Kidney (tissue), 14 donors: ENCODE results near the gene HECW1. TPM values are rescaled to one million over a fixed set of nuclear protein-coding genes. Genes with fewer than 3 reads are reported as not detected.

Experiments used
- DNase-seq, 5 donors: peaks; one replicate each; pipeline ENCODE4 v3.0.0-alpha.2; 2013 to 2020
- FAIRE-seq: peaks from 2 replicates; lab custom pipeline; 2012; peaks lifted over from hg19 to GRCh38; lab: Jason Lieb, UNC
- H3K27ac ChIP-seq, 2 donors: one replicate each; pipeline ENCODE4 v1.7.0; 2013; ENCODE audit warnings: low read depth in 2 of 2, low read length in 2 of 2, inconsistent platforms in 1 of 2
- H3K27me3 ChIP-seq: one replicate; pipeline ENCODE4 v1.7.1; 2013; ENCODE audit warnings: low read length, inconsistent platforms; ENCODE audit not compliant: control insufficient read depth, insufficient read depth
- H3K36me3 ChIP-seq, 3 donors: one replicate each; pipeline versions ENCODE4 v1.7.0 to v1.7.1; 2013; ENCODE audit warnings: low read length in 3 of 3, control low read depth in 1 of 3, inconsistent platforms in 1 of 3; ENCODE audit not compliant: insufficient read depth in 3 of 3, control insufficient read depth in 2 of 3
- H3K4me1 ChIP-seq, 3 donors: one replicate each; pipeline versions ENCODE4 v1.7.0 to v1.7.1; 2013; ENCODE audit warnings: low read length in 3 of 3, inconsistent platforms in 1 of 3, low read depth in 1 of 3; ENCODE audit not compliant: control insufficient read depth in 2 of 3, insufficient read depth in 2 of 3
- H3K4me3 ChIP-seq, 3 donors: one replicate each; pipeline versions ENCODE4 v1.7.0 to v1.8.1; 2013; ENCODE audit warnings: low read length in 3 of 3, control low read depth in 1 of 3, inconsistent platforms in 1 of 3
- H3K9ac ChIP-seq, 3 donors: one replicate each; pipeline versions ENCODE4 v1.7.0 to v1.7.1; 2013; ENCODE audit warnings: low read length in 3 of 3, control low read depth in 1 of 3, inconsistent platforms in 1 of 3
- H3K9me3 ChIP-seq, 3 donors: one replicate each; pipeline versions ENCODE4 v1.7.0 to v1.7.1; 2013; ENCODE audit warnings: low read length in 3 of 3, control low read depth in 1 of 3, inconsistent platforms in 1 of 3; ENCODE audit not compliant: control insufficient read depth in 2 of 3, insufficient read depth in 1 of 3
- intact Hi-C: fragments of 100-400 bp; cut with DNase I; formaldehyde crosslinking; loops from one replicate; pipeline ENCODE4 v1.11.1; 2022
- polyA plus RNA-seq: library from polyadenylated mRNA; stranded (reverse); fragments of 350-450 nt; fragmentation: Illumina TruSeq; extraction: RNeasy Lipid Tissue Mini Kit (QIAGEN cat#74804); gene quantifications from one replicate; pipeline ENCODE4 v1.2.3, GENCODE V29; 2014; ENCODE audit warnings: low read depth, low replicate concordance; ENCODE audit not compliant: insufficient read depth
- total RNA-seq: library from RNA; stranded (reverse); fragmentation: NEBNext Ultra II Directional; extraction: Animal tissue kit (Norgen Biotek cat#: 25700); gene quantifications from one replicate; pipeline ENCODE4 v1.2.1, GENCODE V29; 2021
- TF ChIP-seq, protein P1 (sequence below): IDR thresholded peaks from 3 replicates; pipeline ENCODE4 v1.5.1; 2012; ENCODE audit warnings: mild to moderate bottlenecking, moderate library complexity, borderline replicate concordance; ENCODE audit not compliant: insufficient read depth; ENCODE audit errors: extremely low read depth
- donor health status: control.
- donor health status: control.
- donor health status: control.
- donor health status: control.
- donor health status: control.
- donor health status: DM: yes; HTN: yes; CAD: no.
- donor health status: Normal renal cell carcinoma (clear cell type).

Gene HECW1
- total and polyA plus RNA-seq, 2 donors from 2014 or later, result 0.50 to 7.5 TPM

DNA sequence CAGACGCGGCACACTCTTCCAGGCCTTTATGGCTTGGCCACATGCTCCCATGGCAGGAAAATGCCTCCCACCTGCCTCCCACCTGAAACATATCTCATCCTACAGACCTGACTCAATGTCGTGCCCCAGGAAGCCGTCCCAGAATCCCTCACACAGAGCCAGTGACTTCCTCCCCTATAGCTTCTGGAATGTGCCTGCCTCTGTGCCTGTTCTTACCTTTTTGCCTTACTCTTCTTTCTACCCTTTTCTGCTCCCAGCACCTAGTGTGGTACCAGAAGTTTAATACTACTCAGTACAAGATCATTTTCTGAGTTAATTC, 346.5 kb downstream of the HECW1 start:
- H3K27me3 ChIP-seq, result no peaks in the 10 kb centered on the region
- no peak overlapping the region for H3K4me3 ChIP-seq
- peaks cover 0 to 2% (median 0%) of the 10 kb centered on the region in 3 donors for H3K4me1 ChIP-seq
- no peak overlapping the region for H3K9ac ChIP-seq
- H3K27ac ChIP-seq, result no peak overlapping the region
- no peaks in the 10 kb centered on the region for H3K36me3 ChIP-seq
- TF ChIP-seq, protein P1, sequence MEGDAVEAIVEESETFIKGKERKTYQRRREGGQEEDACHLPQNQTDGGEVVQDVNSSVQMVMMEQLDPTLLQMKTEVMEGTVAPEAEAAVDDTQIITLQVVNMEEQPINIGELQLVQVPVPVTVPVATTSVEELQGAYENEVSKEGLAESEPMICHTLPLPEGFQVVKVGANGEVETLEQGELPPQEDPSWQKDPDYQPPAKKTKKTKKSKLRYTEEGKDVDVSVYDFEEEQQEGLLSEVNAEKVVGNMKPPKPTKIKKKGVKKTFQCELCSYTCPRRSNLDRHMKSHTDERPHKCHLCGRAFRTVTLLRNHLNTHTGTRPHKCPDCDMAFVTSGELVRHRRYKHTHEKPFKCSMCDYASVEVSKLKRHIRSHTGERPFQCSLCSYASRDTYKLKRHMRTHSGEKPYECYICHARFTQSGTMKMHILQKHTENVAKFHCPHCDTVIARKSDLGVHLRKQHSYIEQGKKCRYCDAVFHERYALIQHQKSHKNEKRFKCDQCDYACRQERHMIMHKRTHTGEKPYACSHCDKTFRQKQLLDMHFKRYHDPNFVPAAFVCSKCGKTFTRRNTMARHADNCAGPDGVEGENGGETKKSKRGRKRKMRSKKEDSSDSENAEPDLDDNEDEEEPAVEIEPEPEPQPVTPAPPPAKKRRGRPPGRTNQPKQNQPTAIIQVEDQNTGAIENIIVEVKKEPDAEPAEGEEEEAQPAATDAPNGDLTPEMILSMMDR, result no peak
- no peak for DNase-seq
- intact Hi-C loops, result no loop called here
- no peak for FAIRE-seq
- H3K9me3 ChIP-seq, result no peaks in the 10 kb centered on the region

DNA sequence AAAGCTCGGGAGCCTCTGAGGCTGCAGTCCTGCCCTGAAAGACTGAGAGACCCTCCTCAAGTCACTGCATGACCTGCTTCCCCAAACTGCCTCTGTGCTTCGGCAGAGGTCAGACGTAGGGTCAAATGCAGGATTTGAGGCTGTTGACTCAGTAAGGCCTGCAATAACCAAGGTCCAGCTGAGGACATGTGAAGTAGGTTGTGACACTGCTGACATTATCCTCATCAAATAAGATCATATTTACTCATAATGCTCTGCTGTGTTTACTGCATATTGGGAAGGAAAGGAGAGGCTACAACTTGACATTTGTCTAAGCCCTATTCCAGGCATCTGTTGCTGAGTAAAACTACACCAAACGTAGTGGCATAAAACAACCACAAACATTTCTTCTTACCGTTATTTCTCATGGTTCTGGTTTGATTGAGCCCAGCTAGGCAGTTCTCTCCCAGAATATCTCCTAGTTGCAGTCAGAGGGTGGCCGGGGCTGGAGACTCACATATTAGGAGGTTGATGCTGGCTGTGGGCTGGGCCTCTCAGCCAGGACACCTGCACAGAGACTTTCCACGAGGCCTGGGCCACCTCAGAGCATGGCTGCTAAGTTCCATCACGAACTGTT, 348.4 kb downstream of the HECW1 start:
- TF ChIP-seq, protein P1, result no peak
- H3K9ac ChIP-seq, result no peak overlapping the region
- H3K27ac ChIP-seq, result no peak overlapping the region
- H3K9me3 ChIP-seq, result no peaks in the 10 kb centered on the region
- DNase-seq, result no peak
- intact Hi-C loops, result no loop called here
- H3K4me1 ChIP-seq, result no peaks in the 10 kb centered on the region
- no peak overlapping the region for H3K4me3 ChIP-seq
- H3K36me3 ChIP-seq, result no peaks in the 10 kb centered on the region
- no peak for FAIRE-seq
- no peaks in the 10 kb centered on the region for H3K27me3 ChIP-seq

DNA sequence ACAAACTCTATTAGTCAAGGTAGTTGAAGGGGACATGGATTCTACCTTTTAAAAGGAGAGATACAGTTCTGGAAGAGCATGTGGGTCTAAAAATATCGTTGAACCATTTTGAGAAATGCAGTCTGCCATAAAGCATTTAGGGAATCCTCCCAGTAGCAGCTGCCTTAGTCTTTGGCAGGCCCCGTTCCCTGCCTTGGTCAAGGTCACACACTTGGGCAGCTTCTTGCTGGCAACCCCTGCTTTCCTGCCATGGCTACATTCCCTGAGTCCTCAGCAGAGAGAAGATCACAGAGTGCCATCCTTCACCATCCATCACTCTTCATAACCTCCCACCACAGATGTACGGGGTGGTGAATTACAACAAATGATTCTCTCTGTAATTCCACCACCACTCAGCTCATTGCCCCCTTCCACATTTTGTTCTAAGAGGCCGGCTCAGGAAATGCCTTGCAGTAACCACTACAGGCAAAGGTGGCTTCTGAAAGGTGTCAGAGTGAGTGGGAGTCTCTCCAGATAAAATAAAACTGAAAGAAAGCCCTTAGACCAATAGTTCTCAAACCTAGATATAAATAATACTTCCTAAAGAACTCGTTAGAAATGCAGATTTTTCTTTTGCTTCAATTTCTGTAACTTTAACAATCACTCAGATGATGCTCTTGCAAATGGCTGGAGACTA, 349.0 kb downstream of the HECW1 start:
- H3K36me3 ChIP-seq, result no peaks in the 10 kb centered on the region
- no peaks in the 10 kb centered on the region for H3K4me1 ChIP-seq
- no peak overlapping the region for H3K9ac ChIP-seq
- H3K4me3 ChIP-seq, result no peak overlapping the region
- intact Hi-C loops, result no loop called here
- no peak overlapping the region for H3K27ac ChIP-seq
- TF ChIP-seq, protein P1, result no peak
- DNase-seq (no peak), FAIRE-seq (no peak)
- H3K9me3 ChIP-seq, result no peaks in the 10 kb centered on the region
- H3K27me3 ChIP-seq, result no peaks in the 10 kb centered on the region

DNA sequence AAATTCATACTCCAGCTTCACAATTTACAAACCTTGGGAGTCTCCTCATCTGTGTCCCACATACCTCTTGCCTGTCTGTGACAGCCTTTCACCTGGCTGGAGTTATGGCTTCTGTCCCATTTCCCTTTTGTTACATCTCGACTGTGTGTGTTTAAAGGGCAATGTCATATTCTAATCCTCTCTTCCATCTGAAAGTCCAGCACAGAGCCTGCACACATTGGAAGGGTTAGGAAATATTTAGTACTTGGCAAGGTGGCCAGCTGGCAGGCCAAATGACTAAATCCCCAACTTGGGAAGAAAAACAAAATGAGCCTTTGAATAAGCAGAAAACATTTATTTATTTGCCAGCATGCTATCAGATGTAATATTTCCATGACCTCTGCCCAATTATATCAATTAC, 350.4 kb downstream of the HECW1 start:
- H3K27ac ChIP-seq, result no peak overlapping the region
- intact Hi-C loops, result no loop called here
- H3K4me3 ChIP-seq, result no peak overlapping the region
- no peak overlapping the region for H3K9ac ChIP-seq
- no peaks in the 10 kb centered on the region for H3K36me3 ChIP-seq
- TF ChIP-seq, protein P1, result no peak
- no peaks in the 10 kb centered on the region for H3K27me3 ChIP-seq
- H3K9me3 ChIP-seq, result no peaks in the 10 kb centered on the region
- DNase-seq (no peak), FAIRE-seq (no peak)
- no peaks in the 10 kb centered on the region for H3K4me1 ChIP-seq
